Stimulated activated CD8-positive, alpha-beta memory T cell treated with anti-CD3 and anti-CD28 coated beads, Interleukin-15, amount 100 ng/mL, for 4 hours (primary cell): ENCODE measurements around the gene CARD6.
"Not testable (repeated sequence)": the region's sequence is repeated elsewhere in the genome, so short reads cannot be mapped to it uniquely, and the experiment has no call there.

Experiments
- DNase-seq, 2 donors: peaks; one replicate each; pipeline ENCODE4 v3.0.0-alpha.2; 2020; ENCODE audit warnings: low read depth in 2 of 2

CARD6 gene

GRCh38 chr5:40841068-40841805 lies at the start of gene CARD6:
TSS of gene CARD6 (plus strand) at chr5:40841367. CDS start at chr5:40841383, 16 bp downstream.
- no peak for DNase-seq

- DNase-seq, result no peak
Observed at GRCh38 chr5:40791715-40792139, 49.4 kb upstream of the CARD6 start.

- DNase-seq, result not testable (repeated sequence)
Observed at GRCh38 chr5:40792691-40793090, 48.5 kb upstream of the CARD6 start.

GRCh38 chr5:40794340-40794739 lies 46.8 kb upstream of the CARD6 start:
- not testable (repeated sequence) for DNase-seq

- DNase-seq, result not testable (repeated sequence)
Observed at GRCh38 chr5:40794877-40795276, 46.3 kb upstream of the CARD6 start.

GRCh38 chr5:40796487-40796889 lies 44.7 kb upstream of the CARD6 start:
- no peak for DNase-seq

- peak; percentile 58 to 60 for DNase-seq
Observed at GRCh38 chr5:40797273-40798011, 43.7 kb upstream of the CARD6 start.

GRCh38 chr5:40798012-40798800 lies 43.0 kb upstream of the CARD6 start, which contains the start of gene PRKAA1:
TSS of gene PRKAA1 (minus strand) at chr5:40798374. CDS start at chr5:40798189, 185 bp downstream.
- peak; percentile 76 to 85 for DNase-seq

GRCh38 chr5:40798801-40799210 lies 42.4 kb upstream of the CARD6 start:
- DNase-seq, result no peak

GRCh38 chr5:40799258-40799657 lies 41.9 kb upstream of the CARD6 start:
- DNase-seq, result no peak

GRCh38 chr5:40801771-40802562 lies 39.2 kb upstream of the CARD6 start:
- no peak for DNase-seq

- no peak for DNase-seq
Observed at GRCh38 chr5:40812125-40812524, 29.0 kb upstream of the CARD6 start.

GRCh38 chr5:40813698-40814281 lies 27.4 kb upstream of the CARD6 start:
- no peak for DNase-seq

GRCh38 chr5:40823459-40823858 lies 17.7 kb upstream of the CARD6 start:
- no peak for DNase-seq

- not testable (repeated sequence) for DNase-seq
Observed at GRCh38 chr5:40825461-40826043, 15.6 kb upstream of the CARD6 start.

- DNase-seq, result no peak
Observed at GRCh38 chr5:40826489-40827187, 14.5 kb upstream of the CARD6 start.

GRCh38 chr5:40827188-40827977 lies 13.8 kb upstream of the CARD6 start:
- no peak for DNase-seq

- DNase-seq, result no peak
Observed at GRCh38 chr5:40828021-40828631, 13.0 kb upstream of the CARD6 start.
